Stimulated activated CD4-positive, alpha-beta T cell treated with anti-CD3 and anti-CD28 coated beads, Interleukin-15, amount 100 ng/mL, for 48 hours (primary cell): ENCODE results near the gene UBTD2.
"Not testable (repeated sequence)": the region's sequence is repeated elsewhere in the genome, so short reads cannot be mapped to it uniquely, and the experiment has no call there.

Experiments
- DNase-seq, 2 donors: peaks; one replicate each; pipeline ENCODE4 v3.0.0-alpha.2; 2020; ENCODE audit warnings: low read depth in 2 of 2

Gene UBTD2

GRCh38 chr5:172251419-172251818 is 32.1 kb downstream of the UBTD2 start:
- no peak for DNase-seq

- no peak for DNase-seq
Observed at GRCh38 chr5:172248637-172249036, 34.9 kb downstream of the UBTD2 start.

GRCh38 chr5:172245703-172246125 is 37.9 kb downstream of the UBTD2 start:
- no peak for DNase-seq

- no peak for DNase-seq
Observed at GRCh38 chr5:172245046-172245445, 38.5 kb downstream of the UBTD2 start.

- DNase-seq, result no peak
Observed at GRCh38 chr5:172243302-172243701, 40.3 kb downstream of the UBTD2 start.

- DNase-seq, result no peak
Observed at GRCh38 chr5:172238334-172238733, 45.2 kb downstream of the UBTD2 start.

- DNase-seq, result no peak
Observed at GRCh38 chr5:172235827-172236736, 47.5 kb downstream of the UBTD2 start.

- no peak for DNase-seq
Observed at GRCh38 chr5:172235132-172235780, 48.3 kb downstream of the UBTD2 start.

- no peak for DNase-seq
Observed at GRCh38 chr5:172234031-172234430, 49.5 kb downstream of the UBTD2 start.

- DNase-seq, result no peak
Observed at GRCh38 chr5:172229904-172230303, 53.7 kb downstream of the UBTD2 start.

GRCh38 chr5:172224996-172225395 is 58.6 kb downstream of the UBTD2 start:
- no peak for DNase-seq

- peak; percentile 62 for DNase-seq
Observed at GRCh38 chr5:172223901-172224873, 59.4 kb downstream of the UBTD2 start.

- no peak for DNase-seq
Observed at GRCh38 chr5:172219296-172219695, 64.3 kb downstream of the UBTD2 start.

- DNase-seq, result no peak
Observed at GRCh38 chr5:172216345-172216744, 67.2 kb downstream of the UBTD2 start.

- no peak for DNase-seq
Observed at GRCh38 chr5:172213126-172213525, 70.4 kb downstream of the UBTD2 start.

- DNase-seq, result no peak
Observed at GRCh38 chr5:172211676-172212075, 71.9 kb downstream of the UBTD2 start.

GRCh38 chr5:172209714-172210113 is 73.8 kb downstream of the UBTD2 start:
- DNase-seq, result no peak

GRCh38 chr5:172207511-172207910 is 76.1 kb downstream of the UBTD2 start:
- DNase-seq, result no peak

GRCh38 chr5:172205984-172206383 is 77.6 kb downstream of the UBTD2 start:
- DNase-seq, result not testable (repeated sequence)

- no peak for DNase-seq
Observed at GRCh38 chr5:172200476-172200875, 83.1 kb downstream of the UBTD2 start.

GRCh38 chr5:172199446-172199845 is 84.1 kb downstream of the UBTD2 start:
- DNase-seq, result no peak

GRCh38 chr5:172197775-172198174 is 85.8 kb downstream of the UBTD2 start:
- not testable (repeated sequence) for DNase-seq
